Neural cell (in vitro differentiated cells): ENCODE measurements around the gene MTR.

Experiments used
- EP300 ChIP-seq: fragments of 450-650 bp; conservative IDR thresholded peaks from 2 replicates; pipeline ENCODE4 v1.6.1; 2014; ENCODE audit warnings: antibody characterized with exemption, mild to moderate bottlenecking, moderate library complexity; ENCODE audit not compliant: poor library complexity, severe bottlenecking
- EZH2 ChIP-seq: fragments of 200-600, 300-800 bp; shearing (Covaris generic), sonication (generic); IDR thresholded peaks from 2 replicates; pipeline ENCODE4 v1.6.1; 2014; ENCODE audit warnings: antibody characterized with exemption, low read length, borderline replicate concordance, mild to moderate bottlenecking; ENCODE audit not compliant: insufficient read depth, poor library complexity, severe bottlenecking
- POLR2AphosphoS5 ChIP-seq: IDR thresholded peaks from 2 replicates; pipeline ENCODE4 v1.6.1; 2012
- RAD21 ChIP-seq: fragments of 450-650 bp; conservative IDR thresholded peaks from 2 replicates; pipeline ENCODE4 v1.6.1; 2014; ENCODE audit warnings: antibody characterized with exemption, mild to moderate bottlenecking, moderate library complexity
- TF ChIP-seq, protein P1 (sequence below): fragments of 450-650 bp; IDR thresholded peaks from 2 replicates; pipeline ENCODE4 v1.5.1; 2014; ENCODE audit warnings: antibody characterized with exemption, mild to moderate bottlenecking, moderate library complexity; ENCODE audit not compliant: poor library complexity, severe bottlenecking
- TF ChIP-seq, protein P2 (sequence below): IDR thresholded peaks from 2 replicates; pipeline ENCODE4 v1.6.1; 2012; ENCODE audit warnings: borderline replicate concordance

DNA sequence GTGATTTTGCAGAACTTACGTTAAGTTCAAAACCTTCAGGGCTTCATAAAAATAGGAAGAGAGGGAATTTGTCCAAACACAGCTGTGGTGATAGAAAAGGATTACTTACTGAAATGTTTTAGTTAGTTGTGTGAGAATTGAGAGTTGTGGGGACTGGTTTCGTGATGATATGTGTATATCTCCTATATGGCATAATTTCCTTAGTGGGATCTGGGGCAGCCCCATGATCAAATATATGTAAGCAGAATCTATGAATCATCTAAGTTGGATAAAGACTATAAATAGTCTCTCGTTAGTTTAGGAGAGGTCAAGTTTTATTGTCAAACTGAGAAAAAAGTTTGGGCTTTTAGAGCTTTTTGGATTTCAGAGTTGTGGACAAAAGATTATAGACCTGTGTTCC lies 14.9 kb downstream of the MTR start:
- TF ChIP-seq, protein P1, sequence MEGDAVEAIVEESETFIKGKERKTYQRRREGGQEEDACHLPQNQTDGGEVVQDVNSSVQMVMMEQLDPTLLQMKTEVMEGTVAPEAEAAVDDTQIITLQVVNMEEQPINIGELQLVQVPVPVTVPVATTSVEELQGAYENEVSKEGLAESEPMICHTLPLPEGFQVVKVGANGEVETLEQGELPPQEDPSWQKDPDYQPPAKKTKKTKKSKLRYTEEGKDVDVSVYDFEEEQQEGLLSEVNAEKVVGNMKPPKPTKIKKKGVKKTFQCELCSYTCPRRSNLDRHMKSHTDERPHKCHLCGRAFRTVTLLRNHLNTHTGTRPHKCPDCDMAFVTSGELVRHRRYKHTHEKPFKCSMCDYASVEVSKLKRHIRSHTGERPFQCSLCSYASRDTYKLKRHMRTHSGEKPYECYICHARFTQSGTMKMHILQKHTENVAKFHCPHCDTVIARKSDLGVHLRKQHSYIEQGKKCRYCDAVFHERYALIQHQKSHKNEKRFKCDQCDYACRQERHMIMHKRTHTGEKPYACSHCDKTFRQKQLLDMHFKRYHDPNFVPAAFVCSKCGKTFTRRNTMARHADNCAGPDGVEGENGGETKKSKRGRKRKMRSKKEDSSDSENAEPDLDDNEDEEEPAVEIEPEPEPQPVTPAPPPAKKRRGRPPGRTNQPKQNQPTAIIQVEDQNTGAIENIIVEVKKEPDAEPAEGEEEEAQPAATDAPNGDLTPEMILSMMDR: no peak
- TF ChIP-seq RAD21 (no peak), POLR2AphosphoS5 (no peak), EZH2 (no peak), EP300 (no peak)
- TF ChIP-seq, protein P2, sequence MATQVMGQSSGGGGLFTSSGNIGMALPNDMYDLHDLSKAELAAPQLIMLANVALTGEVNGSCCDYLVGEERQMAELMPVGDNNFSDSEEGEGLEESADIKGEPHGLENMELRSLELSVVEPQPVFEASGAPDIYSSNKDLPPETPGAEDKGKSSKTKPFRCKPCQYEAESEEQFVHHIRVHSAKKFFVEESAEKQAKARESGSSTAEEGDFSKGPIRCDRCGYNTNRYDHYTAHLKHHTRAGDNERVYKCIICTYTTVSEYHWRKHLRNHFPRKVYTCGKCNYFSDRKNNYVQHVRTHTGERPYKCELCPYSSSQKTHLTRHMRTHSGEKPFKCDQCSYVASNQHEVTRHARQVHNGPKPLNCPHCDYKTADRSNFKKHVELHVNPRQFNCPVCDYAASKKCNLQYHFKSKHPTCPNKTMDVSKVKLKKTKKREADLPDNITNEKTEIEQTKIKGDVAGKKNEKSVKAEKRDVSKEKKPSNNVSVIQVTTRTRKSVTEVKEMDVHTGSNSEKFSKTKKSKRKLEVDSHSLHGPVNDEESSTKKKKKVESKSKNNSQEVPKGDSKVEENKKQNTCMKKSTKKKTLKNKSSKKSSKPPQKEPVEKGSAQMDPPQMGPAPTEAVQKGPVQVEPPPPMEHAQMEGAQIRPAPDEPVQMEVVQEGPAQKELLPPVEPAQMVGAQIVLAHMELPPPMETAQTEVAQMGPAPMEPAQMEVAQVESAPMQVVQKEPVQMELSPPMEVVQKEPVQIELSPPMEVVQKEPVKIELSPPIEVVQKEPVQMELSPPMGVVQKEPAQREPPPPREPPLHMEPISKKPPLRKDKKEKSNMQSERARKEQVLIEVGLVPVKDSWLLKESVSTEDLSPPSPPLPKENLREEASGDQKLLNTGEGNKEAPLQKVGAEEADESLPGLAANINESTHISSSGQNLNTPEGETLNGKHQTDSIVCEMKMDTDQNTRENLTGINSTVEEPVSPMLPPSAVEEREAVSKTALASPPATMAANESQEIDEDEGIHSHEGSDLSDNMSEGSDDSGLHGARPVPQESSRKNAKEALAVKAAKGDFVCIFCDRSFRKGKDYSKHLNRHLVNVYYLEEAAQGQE: no peak
